Endometrial microvascular endothelial cells (primary cell): ENCODE results near the gene CXorf65. TPM values are rescaled to one million over a fixed set of nuclear protein-coding genes. Genes with fewer than 3 reads are reported as not detected.

ENCODE experiments used
- in situ Hi-C: cut with HindIII; loops from 2 replicates; pipeline ENCODE4 v1.10.0; 2017; ENCODE audit warnings: low sequenced_read_pairs, low pct_unique_long_range_greater_than_20kb; ENCODE audit errors: inconsistent ontology term
- total RNA-seq: library from RNA; depleted of rRNA; stranded (reverse); fragments of >200 nt; gene quantifications from one replicate; pipeline ENCODE4 v1.2.3, GENCODE V29; 2015; ENCODE audit errors: inconsistent ontology term

The CXorf65 gene
- not detected for total RNA-seq

GRCh38 chrX:71106427-71106826 lies at the start of gene CXorf65:
Gene CXorf65, minus strand, starts transcription at chrX:71106740. Its CDS starts 184 bp downstream, at chrX:71106556.
- in situ Hi-C loops = no loop called here

- in situ Hi-C loops = no loop called here
These were observed 48.1 kb upstream of the CXorf65 start for GRCh38 chrX:71154641-71155040.

- in situ Hi-C loops = no loop called here
These were observed 47.7 kb upstream of the CXorf65 start for GRCh38 chrX:71154196-71154595.

GRCh38 chrX:71151366-71151765 lies 44.8 kb upstream of the CXorf65 start:
- in situ Hi-C loops = no loop called here

GRCh38 chrX:71148278-71148663 lies 41.7 kb upstream of the CXorf65 start:
- in situ Hi-C loops = no loop called here

GRCh38 chrX:71147496-71148277 lies 41.1 kb upstream of the CXorf65 start:
- in situ Hi-C loops = no loop called here

- in situ Hi-C loops = no loop called here
These were observed 38.1 kb upstream of the CXorf65 start, which contains the start of gene NLGN3 for GRCh38 chrX:71144651-71145050. Gene NLGN3, plus strand, starts transcription at chrX:71144841. Its CDS starts 2,909 bp downstream, at chrX:71147750.

GRCh38 chrX:71143508-71143907 lies 37.0 kb upstream of the CXorf65 start:
- in situ Hi-C loops = no loop called here

GRCh38 chrX:71140440-71140839 lies 33.9 kb upstream of the CXorf65 start:
- in situ Hi-C loops = no loop called here

GRCh38 chrX:71131510-71131909 lies 25.0 kb upstream of the CXorf65 start:
- in situ Hi-C loops = no loop called here

- in situ Hi-C loops = no loop called here
These were observed 22.6 kb upstream of the CXorf65 start for GRCh38 chrX:71128915-71129765.

- in situ Hi-C loops = no loop called here
These were observed 21.8 kb upstream of the CXorf65 start for GRCh38 chrX:71128166-71128833.

- in situ Hi-C loops = no loop called here
These were observed 12.5 kb upstream of the CXorf65 start for GRCh38 chrX:71118985-71119535.

GRCh38 chrX:71118032-71118984 lies 11.8 kb upstream of the CXorf65 start, which contains the start of gene MED12:
Gene MED12, plus strand, starts transcription at chrX:71118596. Its CDS starts 159 bp downstream, at chrX:71118755.
- in situ Hi-C loops = no loop called here

GRCh38 chrX:71117358-71117757 lies 10.8 kb upstream of the CXorf65 start:
- in situ Hi-C loops = no loop called here

GRCh38 chrX:71111921-71112431 lies 5.4 kb upstream of the CXorf65 start:
- in situ Hi-C loops = no loop called here

GRCh38 chrX:71111141-71111843 lies 4.8 kb upstream of the CXorf65 start, which contains the start of gene IL2RG:
Gene IL2RG, minus strand, starts transcription at chrX:71111577. Its CDS starts 38 bp downstream, at chrX:71111539.
- in situ Hi-C loops = no loop called here
